ENCODE results near the gene SHTN1. TPM values are rescaled to one million over a fixed set of nuclear protein-coding genes. Genes with fewer than 3 reads are reported as not detected.

Gene SHTN1
- total RNA-seq, 1 donor from 2014 or later: 38.6 TPM

- Mint-ChIP-seq H3K4me1 (peaks cover 7% of the 10 kb centered on the region), H3K9me3 (no peaks in the 10 kb centered on the region), H3K27ac (no peak overlapping the region), H3K4me3 (no peak overlapping the region), H3K27me3 (ENCODE audit: low read depth) (peaks cover 18% of the 10 kb centered on the region), H3K36me3 (peaks cover 4% of the 10 kb centered on the region)
- no peak for TF ChIP-seq CTCF (IDR thresholded peaks at IDR 0.05; ENCODE audit: unreplicated experiment)
- DNase-seq (ENCODE audit: low spot score in 2 of 2, unreplicated experiment in 2 of 2): no peak
Observed at GRCh38 chr10:116835658-116836057, 169.3 kb downstream of the SHTN1 start.

- peaks cover 6% of the 10 kb centered on the region for H3K4me1 Mint-ChIP-seq
- H3K9me3 Mint-ChIP-seq: peaks cover 1% of the 10 kb centered on the region
- H3K27me3 Mint-ChIP-seq (ENCODE audit: low read depth): peaks cover 18% of the 10 kb centered on the region
- no peak for DNase-seq (ENCODE audit: low spot score in 2 of 2, unreplicated experiment in 2 of 2)
- H3K27ac Mint-ChIP-seq: no peak overlapping the region
- peaks cover 4% of the 10 kb centered on the region for H3K36me3 Mint-ChIP-seq
- TF ChIP-seq CTCF (IDR thresholded peaks at IDR 0.05; ENCODE audit: unreplicated experiment): no peak
- no peak overlapping the region for H3K4me3 Mint-ChIP-seq
Observed at GRCh38 chr10:116833986-116834985, 170.7 kb downstream of the SHTN1 start.

GRCh38 chr10:116831790-116832189 lies 173.2 kb downstream of the SHTN1 start:
- no peak for DNase-seq (ENCODE audit: low spot score in 2 of 2, unreplicated experiment in 2 of 2)
- H3K4me1 Mint-ChIP-seq: no peaks in the 10 kb centered on the region
- H3K4me3 Mint-ChIP-seq: no peak overlapping the region
- peaks cover 16% of the 10 kb centered on the region for H3K27me3 Mint-ChIP-seq (ENCODE audit: low read depth)
- peaks cover 4% of the 10 kb centered on the region for H3K36me3 Mint-ChIP-seq
- H3K27ac Mint-ChIP-seq: no peak overlapping the region
- H3K9me3 Mint-ChIP-seq: peaks cover 5% of the 10 kb centered on the region
- TF ChIP-seq CTCF (IDR thresholded peaks at IDR 0.05; ENCODE audit: unreplicated experiment): no peak

Other genes starting within 250 kb of the SHTN1 start
- gene ENO4, start 155.7 kb downstream of the SHTN1 start, total RNA-seq: 0.97 to 2.6 TPM (median 1.9 TPM) in 3 replicates
- 0.09 TPM in 1 of 3 replicates, not detected in the others for gene VAX1, start 133.1 kb upstream of the SHTN1 start, total RNA-seq
- not detected in 3 replicates for gene KCNK18, start 192.3 kb upstream of the SHTN1 start, total RNA-seq
- gene SLC18A2, start 235.9 kb upstream of the SHTN1 start, total RNA-seq: 0.07 to 0.13 TPM (median 0.09 TPM) in 3 replicates